ENCODE measurements around the gene KLK1.

Gene KLK1

DNA sequence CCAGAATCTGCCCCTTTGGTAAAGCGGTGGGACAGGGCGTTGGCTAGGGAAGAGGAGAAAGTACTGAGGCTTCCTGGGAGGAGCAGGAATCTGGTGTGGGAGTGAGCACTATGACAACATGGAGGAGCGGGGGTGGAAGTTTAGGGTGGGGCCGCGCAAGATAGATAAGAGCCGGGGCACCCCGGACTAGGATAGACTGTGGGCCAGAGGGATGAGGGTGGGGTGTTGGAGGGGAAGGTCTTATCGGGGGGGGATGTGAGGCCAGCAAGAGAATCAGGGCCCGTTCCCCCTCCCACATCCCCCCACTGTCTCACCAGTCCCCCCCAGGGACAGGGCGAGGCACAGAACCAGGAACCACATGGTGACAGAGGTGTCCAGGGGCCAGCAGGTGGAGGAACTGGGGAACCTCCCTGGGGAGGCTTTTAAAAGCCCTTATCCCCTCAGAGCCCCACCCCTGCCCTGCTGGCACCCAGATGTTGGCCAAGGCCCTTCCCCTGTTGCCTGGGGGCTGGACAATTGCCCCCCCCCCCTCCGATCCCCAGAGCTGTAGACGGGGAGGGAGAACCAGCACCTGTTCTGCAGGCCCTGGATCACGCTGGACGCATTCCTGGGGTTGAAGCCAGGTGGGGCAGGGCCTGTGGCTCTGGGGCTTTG is at the start of gene KLK1:
Gene KLK1, minus strand, starts transcription at position 399 of the 654 bp plus-strand sequence. Its CDS starts 39 bp downstream, at position 360.
- no peak for DNase-seq

DNA sequence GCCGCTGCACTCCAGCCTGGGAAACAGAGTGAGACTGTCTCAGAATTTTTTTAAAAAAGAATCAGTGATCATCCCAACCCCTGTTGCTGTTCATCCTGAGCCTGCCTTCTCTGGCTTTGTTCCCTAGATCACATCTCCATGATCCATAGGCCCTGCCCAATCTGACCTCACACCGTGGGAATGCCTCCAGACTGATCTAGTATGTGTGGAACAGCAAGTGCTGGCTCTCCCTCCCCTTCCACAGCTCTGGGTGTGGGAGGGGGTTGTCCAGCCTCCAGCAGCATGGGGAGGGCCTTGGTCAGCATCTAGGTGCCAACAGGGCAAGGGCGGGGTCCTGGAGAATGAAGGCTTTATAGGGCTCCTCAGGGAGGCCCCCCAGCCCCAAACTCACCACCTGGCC is 49.5 kb upstream of the KLK1 start, which contains the start of gene KLK2:
Gene KLK2, plus strand, starts transcription at position 384 of the 400 bp plus-strand sequence. CDS start 35 bp downstream, outside the sequence.
- no peak for DNase-seq

DNA sequence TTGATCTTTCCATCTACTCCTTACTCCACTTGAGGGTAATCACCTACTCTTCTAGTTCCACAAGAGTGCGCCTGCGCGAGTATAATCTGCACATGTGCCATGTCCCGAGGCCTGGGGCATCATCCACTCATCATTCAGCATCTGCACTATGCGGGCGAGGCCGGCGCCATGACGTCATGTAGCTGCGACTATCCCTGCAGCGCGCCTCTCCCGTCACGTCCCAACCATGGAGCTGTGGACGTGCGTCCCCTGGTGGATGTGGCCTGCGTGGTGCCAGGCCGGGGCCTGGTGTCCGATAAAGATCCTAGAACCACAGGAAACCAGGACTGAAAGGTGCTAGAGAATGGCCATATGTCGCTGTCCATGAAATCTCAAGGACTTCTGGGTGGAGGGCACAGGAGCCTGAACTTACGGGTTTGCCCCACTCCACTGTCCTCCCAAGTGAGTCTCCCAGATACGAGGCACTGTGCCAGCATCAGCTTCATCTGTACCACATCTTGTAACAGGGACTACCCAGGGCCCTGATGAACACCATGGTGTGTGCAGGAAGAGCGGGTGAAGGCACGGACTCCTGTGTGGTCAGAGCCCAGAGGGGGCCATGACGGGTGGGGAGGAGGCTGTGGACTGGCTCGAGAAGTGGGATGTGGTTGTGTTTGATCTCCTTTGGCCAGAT is 47.0 kb upstream of the KLK1 start:
- no peak for DNase-seq

GRCh38 chr19:50869479-50869878 is 45.9 kb upstream of the KLK1 start:
- DNase-seq: no peak

DNA sequence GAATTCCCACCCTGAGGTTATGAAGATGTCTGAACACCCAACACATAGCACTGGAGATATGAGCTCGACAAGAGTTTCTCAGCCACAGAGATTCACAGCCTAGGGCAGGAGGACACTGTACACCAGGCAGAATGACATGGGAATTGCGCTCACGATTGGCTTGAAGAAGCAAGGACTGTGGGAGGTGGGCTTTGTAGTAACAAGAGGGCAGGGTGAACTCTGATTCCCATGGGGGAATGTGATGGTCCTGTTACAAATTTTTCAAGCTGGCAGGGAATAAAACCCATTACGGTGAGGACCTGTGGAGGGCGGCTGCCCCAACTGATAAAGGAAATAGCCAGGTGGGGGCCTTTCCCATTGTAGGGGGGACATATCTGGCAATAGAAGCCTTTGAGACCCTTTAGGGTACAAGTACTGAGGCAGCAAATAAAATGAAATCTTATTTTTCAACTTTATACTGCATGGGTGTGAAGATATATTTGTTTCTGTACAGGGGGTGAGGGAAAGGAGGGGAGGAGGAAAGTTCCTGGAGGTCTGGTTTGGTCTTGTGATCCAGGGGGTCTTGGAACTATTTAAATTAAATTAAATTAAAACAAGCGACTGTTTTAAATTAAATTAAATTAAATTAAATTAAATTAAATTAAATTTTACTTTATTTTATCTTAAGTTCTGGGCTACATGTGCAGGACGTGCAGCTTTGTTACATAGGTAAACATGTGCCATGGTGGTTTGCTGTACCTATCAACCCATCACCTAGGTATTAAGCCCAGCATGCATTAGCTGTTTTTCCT is 38.1 kb upstream of the KLK1 start:
- DNase-seq: no peak

- no peak for DNase-seq
Measured at GRCh38 chr19:50861010-50861409, 37.4 kb upstream of the KLK1 start.

GRCh38 chr19:50859849-50860248 is 36.3 kb upstream of the KLK1 start:
- DNase-seq: no peak

DNA sequence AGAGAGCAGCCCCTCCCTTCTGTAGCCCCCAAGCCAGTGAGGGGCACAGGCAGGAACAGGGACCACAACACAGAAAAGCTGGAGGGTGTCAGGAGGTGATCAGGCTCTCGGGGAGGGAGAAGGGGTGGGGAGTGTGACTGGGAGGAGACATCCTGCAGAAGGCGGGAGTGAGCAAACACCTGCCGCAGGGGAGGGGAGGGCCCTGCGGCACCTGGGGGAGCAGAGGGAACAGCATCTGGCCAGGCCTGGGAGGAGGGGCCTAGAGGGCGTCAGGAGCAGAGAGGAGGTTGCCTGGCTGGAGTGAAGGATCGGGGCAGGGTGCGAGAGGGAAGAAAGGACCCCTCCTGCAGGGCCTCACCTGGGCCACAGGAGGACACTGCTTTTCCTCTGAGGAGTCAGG is 35.3 kb upstream of the KLK1 start:
- peak; percentile 96 for DNase-seq

DNA sequence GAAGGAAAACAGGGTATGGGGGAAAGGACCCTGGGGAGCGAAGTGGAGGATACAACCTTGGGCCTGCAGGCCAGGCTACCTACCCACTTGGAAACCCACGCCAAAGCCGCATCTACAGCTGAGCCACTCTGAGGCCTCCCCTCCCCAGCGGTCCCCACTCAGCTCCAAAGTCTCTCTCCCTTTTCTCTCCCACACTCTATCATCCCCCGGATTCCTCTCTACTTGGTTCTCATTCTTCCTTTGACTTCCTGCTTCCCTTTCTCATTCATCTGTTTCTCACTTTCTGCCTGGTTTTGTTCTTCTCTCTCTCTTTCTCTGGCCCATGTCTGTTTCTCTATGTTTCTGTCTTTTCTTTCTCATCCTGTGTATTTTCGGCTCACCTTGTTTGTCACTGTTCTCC is 33.8 kb upstream of the KLK1 start:
- no peak for DNase-seq

DNA sequence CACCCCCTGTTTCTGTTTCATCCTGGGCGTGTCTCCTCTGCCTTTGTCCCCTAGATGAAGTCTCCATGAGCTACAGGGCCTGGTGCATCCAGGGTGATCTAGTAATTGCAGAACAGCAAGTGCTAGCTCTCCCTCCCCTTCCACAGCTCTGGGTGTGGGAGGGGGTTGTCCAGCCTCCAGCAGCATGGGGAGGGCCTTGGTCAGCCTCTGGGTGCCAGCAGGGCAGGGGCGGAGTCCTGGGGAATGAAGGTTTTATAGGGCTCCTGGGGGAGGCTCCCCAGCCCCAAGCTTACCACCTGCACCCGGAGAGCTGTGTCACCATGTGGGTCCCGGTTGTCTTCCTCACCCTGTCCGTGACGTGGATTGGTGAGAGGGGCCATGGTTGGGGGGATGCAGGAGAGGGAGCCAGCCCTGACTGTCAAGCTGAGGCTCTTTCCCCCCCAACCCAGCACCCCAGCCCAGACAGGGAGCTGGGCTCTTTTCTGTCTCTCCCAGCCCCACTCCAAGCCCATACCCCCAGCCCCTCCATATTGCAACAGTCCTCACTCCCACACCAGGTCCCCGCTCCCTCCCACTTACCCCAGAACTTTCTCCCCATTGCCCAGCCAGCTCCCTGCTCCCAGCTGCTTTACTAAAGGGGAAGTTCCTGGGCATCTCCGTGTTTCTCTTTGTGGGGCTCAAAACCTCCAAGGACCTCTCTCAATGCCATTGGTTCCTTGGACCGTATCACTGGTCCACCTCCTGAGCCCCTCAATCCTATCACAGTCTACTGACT is 31.2 kb upstream of the KLK1 start, which contains the start of gene KLK3:
Gene KLK3, plus strand, starts transcription at position 280 of the 775 bp plus-strand sequence. Its CDS starts 41 bp downstream, at position 321.
- no peak for DNase-seq

DNA sequence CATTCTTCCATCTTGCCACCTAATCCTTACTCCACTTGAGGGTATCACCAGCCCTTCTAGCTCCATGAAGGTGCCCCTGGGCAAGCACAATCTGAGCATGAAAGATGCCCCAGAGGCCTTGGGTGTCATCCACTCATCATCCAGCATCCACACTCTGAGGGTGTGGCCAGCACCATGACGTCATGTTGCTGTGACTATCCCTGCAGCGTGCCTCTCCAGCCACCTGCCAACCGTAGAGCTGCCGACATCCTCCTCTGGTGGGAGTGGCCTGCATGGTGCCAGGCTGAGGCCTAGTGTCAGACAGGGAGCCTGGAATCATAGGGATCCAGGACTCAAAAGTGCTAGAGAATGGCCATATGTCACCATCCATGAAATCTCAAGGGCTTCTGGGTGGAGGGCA is 28.0 kb upstream of the KLK1 start:
- DNase-seq: peak; percentile 22

DNA sequence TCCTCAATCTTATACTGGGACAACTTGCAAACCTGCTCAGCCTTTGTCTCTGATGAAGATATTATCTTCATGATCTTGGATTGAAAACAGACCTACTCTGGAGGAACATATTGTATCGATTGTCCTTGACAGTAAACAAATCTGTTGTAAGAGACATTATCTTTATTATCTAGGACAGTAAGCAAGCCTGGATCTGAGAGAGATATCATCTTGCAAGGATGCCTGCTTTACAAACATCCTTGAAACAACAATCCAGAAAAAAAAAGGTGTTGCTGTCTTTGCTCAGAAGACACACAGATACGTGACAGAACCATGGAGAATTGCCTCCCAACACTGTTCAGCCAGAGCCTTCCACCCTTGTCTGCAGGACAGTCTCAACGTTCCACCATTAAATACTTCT is 27.2 kb upstream of the KLK1 start:
- peak; percentile 69 for DNase-seq

DNA sequence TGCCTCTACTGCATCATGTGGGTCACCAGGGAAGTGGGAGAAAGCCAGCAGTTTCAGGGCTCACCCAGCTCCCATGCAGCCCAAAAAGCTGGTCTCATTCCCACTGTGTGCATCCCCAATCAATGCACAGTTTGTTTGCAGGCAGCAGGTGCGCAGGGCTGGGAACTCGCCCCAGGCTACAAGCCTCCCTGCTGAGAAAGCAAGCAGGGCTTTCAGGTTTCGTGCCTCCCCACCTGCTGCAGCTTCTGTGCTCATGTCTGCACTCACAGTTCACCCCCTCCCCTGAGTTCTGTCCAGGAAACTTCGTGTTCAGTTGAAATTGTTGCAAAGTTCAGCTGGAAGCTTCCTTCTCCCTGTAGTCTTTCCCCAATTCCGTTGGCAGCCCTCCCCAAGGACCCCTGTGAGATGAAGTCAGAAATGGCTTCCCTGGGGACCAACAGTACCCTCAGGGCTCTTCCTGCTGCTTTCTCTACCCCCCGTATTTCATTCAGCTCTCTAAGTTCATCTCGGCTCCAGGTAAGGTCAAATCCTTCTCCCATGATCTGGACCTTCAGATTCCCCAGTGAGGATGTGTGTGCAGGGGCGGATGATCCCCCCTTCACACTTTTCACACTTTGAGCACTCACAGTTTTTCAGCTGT is 20.8 kb upstream of the KLK1 start:
- peak; percentile 89 for DNase-seq

GRCh38 chr19:50843701-50844221 is 20.2 kb upstream of the KLK1 start:
- peak; percentile 92 for DNase-seq

DNA sequence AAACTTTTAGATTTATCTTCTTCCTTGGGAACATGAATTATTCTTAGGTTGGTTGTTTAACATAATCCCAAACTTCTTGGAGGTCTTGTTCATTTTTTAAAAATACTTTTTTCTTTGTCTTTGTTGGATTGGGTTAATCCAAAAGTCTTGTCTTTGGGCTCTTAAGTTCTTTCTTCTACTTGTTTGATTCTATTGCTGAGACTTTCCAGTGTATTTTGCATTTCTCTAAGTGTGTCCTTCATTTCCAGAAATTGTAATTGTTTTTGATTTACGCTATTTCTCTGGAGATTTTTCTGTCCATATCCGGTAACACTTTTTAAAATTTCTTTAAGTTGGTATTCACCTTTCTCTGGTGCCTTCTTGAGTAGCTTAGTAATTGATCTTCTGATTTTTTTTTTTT is 19.6 kb upstream of the KLK1 start:
- no peak for DNase-seq

DNA sequence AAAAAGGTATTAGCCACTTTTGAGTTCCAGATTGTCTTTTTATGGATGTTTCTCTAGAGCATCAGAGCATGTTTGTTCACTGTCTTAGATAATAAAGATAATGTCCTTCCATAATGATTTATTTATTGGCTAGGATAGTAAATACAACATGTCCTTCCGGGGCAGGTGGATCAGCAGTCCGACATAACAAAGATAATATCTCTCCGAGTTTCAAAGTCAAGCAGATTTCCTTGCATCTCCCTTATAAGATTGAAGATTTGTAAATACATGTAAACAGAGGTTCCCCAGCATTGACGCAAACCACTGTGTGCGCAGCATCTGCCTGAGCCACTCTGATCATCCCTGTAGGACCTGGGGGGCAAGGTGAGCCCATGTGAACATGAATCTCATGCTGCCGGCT is 18.5 kb upstream of the KLK1 start:
- DNase-seq: no peak

DNA sequence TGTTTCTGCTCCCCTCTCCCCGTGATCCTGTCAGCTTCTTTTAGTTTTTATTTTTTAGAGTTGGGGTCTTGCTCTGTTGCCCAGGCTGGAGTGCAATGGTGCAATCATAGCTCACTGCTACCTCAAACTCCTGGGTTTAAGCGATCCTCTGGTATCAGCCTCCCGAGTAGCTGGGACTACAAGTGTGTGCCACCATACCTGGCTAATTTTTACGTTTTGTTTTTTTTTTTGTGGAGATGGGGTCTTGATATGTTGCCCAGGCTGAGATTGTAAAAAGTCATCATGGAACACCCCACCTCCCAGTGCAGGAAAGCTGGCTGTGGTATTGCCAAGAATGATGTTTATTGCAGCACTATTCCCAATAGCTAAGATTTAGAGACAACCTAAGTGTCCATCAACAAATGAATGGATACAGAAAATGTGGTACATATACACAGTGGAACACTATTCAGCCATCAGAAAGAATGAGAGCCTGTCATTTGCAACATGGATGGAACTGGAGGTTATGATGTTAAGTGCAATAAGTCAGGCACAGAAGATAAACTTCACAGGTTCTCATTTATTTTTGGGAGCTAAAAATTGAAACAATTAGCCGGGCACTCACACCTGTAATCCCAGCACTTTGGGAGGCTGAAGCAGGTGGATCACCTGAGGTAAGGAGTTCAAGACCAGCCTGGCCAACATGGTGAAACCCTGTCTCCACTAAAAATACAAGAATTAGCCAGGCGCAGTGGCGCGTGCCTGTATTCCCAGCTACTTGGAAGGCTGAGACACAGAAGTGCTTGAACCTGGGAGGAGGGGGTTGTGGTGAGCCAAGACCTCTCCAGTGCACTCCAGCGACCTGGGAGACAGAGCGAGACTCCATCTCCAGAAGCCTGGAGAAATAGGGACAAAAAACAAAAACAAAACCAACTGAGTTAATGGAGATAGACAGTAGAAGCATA is 16.4 kb upstream of the KLK1 start:
- DNase-seq: no peak

- no peak for DNase-seq
Measured at GRCh38 chr19:50838239-50838638, 14.7 kb upstream of the KLK1 start.

- DNase-seq: peak; percentile 94
Measured at GRCh38 chr19:50837300-50837699, 13.7 kb upstream of the KLK1 start.

- DNase-seq: peak; percentile 48
Measured at GRCh38 chr19:50836543-50837195, 13.1 kb upstream of the KLK1 start.
